Muscle of leg (tissue), 11 donors: Measurements from ENCODE around the gene TNFSF9. TPM values are rescaled to one million over a fixed set of nuclear protein-coding genes. Genes with fewer than 3 reads are reported as not detected.
"Not testable (repeated sequence)": the region's sequence is repeated elsewhere in the genome, so short reads cannot be mapped to it uniquely, and the experiment has no call there.

ENCODE experiments used
- DNase-seq: peaks from one replicate; pipeline ENCODE4 v3.0.0; 2013
- H3K27ac ChIP-seq: one replicate; pipeline ENCODE4 v1.5.1; 2013; ENCODE audit warnings: mild to moderate bottlenecking, low read length, control low read depth
- H3K27me3 ChIP-seq: one replicate; pipeline ENCODE4 v1.6.1; 2013; ENCODE audit warnings: low read length; ENCODE audit not compliant: control insufficient read depth, insufficient read depth
- H3K36me3 ChIP-seq: one replicate; pipeline ENCODE4 v1.6.1; 2013; ENCODE audit warnings: low read length; ENCODE audit not compliant: control insufficient read depth, insufficient read depth
- H3K4me1 ChIP-seq: one replicate; pipeline ENCODE4 v1.6.1; 2013; ENCODE audit warnings: low read length; ENCODE audit not compliant: control insufficient read depth, insufficient read depth
- H3K4me3 ChIP-seq: one replicate; pipeline ENCODE4 v1.5.1; 2013; ENCODE audit warnings: low read length, control low read depth
- H3K9me3 ChIP-seq: replicated peaks from 2 replicates; pipeline ENCODE4 v1.6.1; 2013; ENCODE audit warnings: low read depth, low read length; ENCODE audit not compliant: control insufficient read depth
- WGBS: methylation state at CpG from one replicate; pipeline ENCODE4 v1.1.5; 2013; ENCODE audit warnings: missing lambda C conversion rate; ENCODE audit not compliant: insufficient coverage; 5-methylcytosine and 5-hydroxymethylcytosine counted together
- polyA plus RNA-seq, 8 donors: library from polyadenylated mRNA; unstranded; fragments of 120-200 nt; gene quantifications; one replicate each; pipeline versions ENCODE4 v1.2.1 to v1.2.3, GENCODE V29; 2013; ENCODE audit warnings: inconsistent platforms in 1 of 8, low replicate concordance in 1 of 8; ENCODE audit not compliant: insufficient read length in 8 of 8, insufficient read depth in 1 of 8
- total RNA-seq: library from RNA; stranded (reverse); fragments of 120-200 nt; gene quantifications from one replicate; pipeline ENCODE4 v1.2.4, GENCODE V29; 2013

Gene TNFSF9
- total and polyA plus RNA-seq, 9 donors = 0.23 to 1.3 (median 0.96) TPM

- WGBS = 92% methylated on average over 2 of the region's 2 CpGs
- Histone ChIP-seq H3K27me3 (peaks cover 3% of the 10 kb centered on the region), H3K36me3 (no peaks in the 10 kb centered on the region), H3K27ac (no peak overlapping the region), H3K9me3 (no peaks in the 10 kb centered on the region), H3K4me1 (peaks cover 3% of the 10 kb centered on the region), H3K4me3 (no peak overlapping the region)
- DNase-seq = no peak
Observed at GRCh38 chr19:6556043-6556449, 25.2 kb downstream of the TNFSF9 start.

GRCh38 chr19:6556480-6557195 lies 25.8 kb downstream of the TNFSF9 start:
- no peak for DNase-seq
- WGBS = 57% methylated on average over 6 of the region's 11 CpGs
- H3K4me3 ChIP-seq = no peak overlapping the region
- H3K27ac ChIP-seq = no peak overlapping the region
- no peaks in the 10 kb centered on the region for H3K27me3 ChIP-seq
- H3K4me1 ChIP-seq = peaks cover 3% of the 10 kb centered on the region
- H3K9me3 ChIP-seq = no peaks in the 10 kb centered on the region
- H3K36me3 ChIP-seq = no peaks in the 10 kb centered on the region

GRCh38 chr19:6562437-6562836 lies 31.6 kb downstream of the TNFSF9 start:
- H3K9me3 ChIP-seq, H3K36me3 ChIP-seq, DNase-seq, H3K4me3 ChIP-seq, H3K27ac ChIP-seq, H3K4me1 ChIP-seq, H3K27me3 ChIP-seq: not testable (repeated sequence)
- 67% methylated on average over 1 of the region's 1 CpG for WGBS

- H3K9me3 ChIP-seq = peaks cover 7% of the 10 kb centered on the region
- H3K27me3 ChIP-seq = peaks cover 2% of the 10 kb centered on the region
- H3K36me3 ChIP-seq = no peaks in the 10 kb centered on the region
- DNase-seq = no peak
- H3K4me3 ChIP-seq = no peak overlapping the region
- no peaks in the 10 kb centered on the region for H3K4me1 ChIP-seq
- H3K27ac ChIP-seq = no peak overlapping the region
- WGBS = 82% methylated on average over 2 of the region's 2 CpGs
Observed at GRCh38 chr19:6564393-6564792, 33.6 kb downstream of the TNFSF9 start.

- not testable (repeated sequence) for H3K27me3 ChIP-seq, H3K27ac ChIP-seq, H3K36me3 ChIP-seq, H3K9me3 ChIP-seq, DNase-seq, H3K4me1 ChIP-seq, H3K4me3 ChIP-seq
- 57% methylated on average over 2 of the region's 3 CpGs for WGBS
Observed at GRCh38 chr19:6566727-6567126, 35.9 kb downstream of the TNFSF9 start.

GRCh38 chr19:6568010-6568526 lies 37.2 kb downstream of the TNFSF9 start:
- Histone ChIP-seq H3K4me1 (no peaks in the 10 kb centered on the region), H3K4me3 (no peak overlapping the region), H3K36me3 (no peaks in the 10 kb centered on the region), H3K27me3 (peaks cover 2% of the 10 kb centered on the region), H3K27ac (no peak overlapping the region), H3K9me3 (peaks cover 7% of the 10 kb centered on the region)
- WGBS = 90% methylated on average over 2 of the region's 8 CpGs
- no peak for DNase-seq

GRCh38 chr19:6568816-6569215 lies 38.0 kb downstream of the TNFSF9 start:
- peaks cover 3% of the 10 kb centered on the region for H3K9me3 ChIP-seq
- DNase-seq = no peak
- H3K4me1 ChIP-seq = no peaks in the 10 kb centered on the region
- peaks cover 2% of the 10 kb centered on the region for H3K27me3 ChIP-seq
- 80% methylated on average over 1 of the region's 3 CpGs for WGBS
- no peaks in the 10 kb centered on the region for H3K36me3 ChIP-seq
- H3K27ac ChIP-seq = no peak overlapping the region
- no peak overlapping the region for H3K4me3 ChIP-seq

- Histone ChIP-seq H3K27me3 (peaks cover 2% of the 10 kb centered on the region), H3K4me3 (no peak overlapping the region), H3K27ac (no peak overlapping the region), H3K36me3 (no peaks in the 10 kb centered on the region), H3K4me1 (no peaks in the 10 kb centered on the region), H3K9me3 (no peaks in the 10 kb centered on the region)
- no CpG with 5 or more reads among the region's 3 CpGs for WGBS
- no peak for DNase-seq
Observed at GRCh38 chr19:6570764-6571163, 39.9 kb downstream of the TNFSF9 start.

- H3K4me3 ChIP-seq = no peak overlapping the region
- no peaks in the 10 kb centered on the region for H3K36me3 ChIP-seq
- no peak for DNase-seq
- no peak overlapping the region for H3K27ac ChIP-seq
- H3K9me3 ChIP-seq = no peaks in the 10 kb centered on the region
- peaks cover 2% of the 10 kb centered on the region for H3K27me3 ChIP-seq
- no peaks in the 10 kb centered on the region for H3K4me1 ChIP-seq
Observed at GRCh38 chr19:6571167-6571566, 40.3 kb downstream of the TNFSF9 start.

- 71% methylated on average over 2 of the region's 4 CpGs for WGBS
- H3K27me3 ChIP-seq = peaks cover 2% of the 10 kb centered on the region
- peak; percentile 67 for DNase-seq
Observed at GRCh38 chr19:6572217-6572616, 41.4 kb downstream of the TNFSF9 start.

GRCh38 chr19:6573350-6573749 lies 42.5 kb downstream of the TNFSF9 start:
- H3K4me3 ChIP-seq = no peak overlapping the region
- no peaks in the 10 kb centered on the region for H3K27me3 ChIP-seq
- H3K4me1 ChIP-seq = no peaks in the 10 kb centered on the region
- no peaks in the 10 kb centered on the region for H3K9me3 ChIP-seq
- DNase-seq = no peak
- no peaks in the 10 kb centered on the region for H3K36me3 ChIP-seq
- WGBS = no CpG with 5 or more reads among the region's 1 CpG
- no peak overlapping the region for H3K27ac ChIP-seq

More at GRCh38 chr19:6572217-6572616, 41.4 kb downstream of the TNFSF9 start:
- Histone ChIP-seq H3K4me1 (no peaks in the 10 kb centered on the region), H3K4me3 (no peak overlapping the region), H3K27ac (no peak overlapping the region), H3K36me3 (no peaks in the 10 kb centered on the region), H3K9me3 (no peaks in the 10 kb centered on the region)
